GM12878 (cell line): ENCODE measurements around the gene PPP1R1C. TPM values are rescaled to one million over a fixed set of nuclear protein-coding genes. Genes with fewer than 3 reads are reported as not detected.

Experiments
- ATAC-seq: fragments of 200-7000 bp; cut with Tn5 transposase; 3 replicates; pipeline ENCODE4 v1.9.1; 2020; ENCODE audit warnings: mild to moderate bottlenecking, moderate library complexity
- BruUV-seq: library from RNA; stranded (reverse); fragments of 400-500 nt; replicated peaks from 2 replicates; lab custom pipeline; 2021; lab: Mats Ljungman, UMichigan
- CTCF ChIA-PET: fragments of 300-600 bp; sonication (Branson Sonifier 250); formaldehyde crosslinking; extraction: SDS; loops from one replicate; lab custom pipeline; 2021; ENCODE audit warnings: inconsistent platforms; lab: Yijun Ruan, JAX
- POLR2A ChIA-PET: fragments of 350-600 bp; formaldehyde crosslinking; extraction: SDS; loops from one replicate; lab custom pipeline; 2021; ENCODE audit warnings: inconsistent platforms; lab: Charles Lee
- RAD21 ChIA-PET: fragments of 300-600 bp; sonication (Branson Sonifier 250); formaldehyde crosslinking; loops from one replicate; lab custom pipeline; 2023; ENCODE audit warnings: antibody characterized with exemption; ENCODE audit not compliant: unreplicated experiment; lab: Charles Lee
- SMC1A ChIA-PET: fragments of 300-600 bp; sonication (Branson Sonifier 250); formaldehyde crosslinking; loops from one replicate; lab custom pipeline; 2023; ENCODE audit not compliant: unreplicated experiment, uncharacterized antibody; lab: Charles Lee
- DNase-seq: peaks from one replicate; pipeline ENCODE4 v3.0.0-alpha.2; 2011; ENCODE audit warnings: low read depth, low spot score
- FAIRE-seq: peaks from 3 replicates; lab custom pipeline; 2011; peaks lifted over from hg19 to GRCh38; lab: Jason Lieb, UNC
- H2AFZ ChIP-seq: 2 replicates; pipeline ENCODE4 v1.6.0; 2011; ENCODE audit warnings: low read depth, low read length, control low read depth; ENCODE audit not compliant: control insufficient read depth
- H3K27ac ChIP-seq: 2 replicates; pipeline ENCODE4 v1.5.1; 2011; ENCODE audit warnings: control low read depth; ENCODE audit not compliant: control insufficient read depth, insufficient read depth
- H3K27me3 ChIP-seq, 2 experiments: replicated peaks in 1 of 2; 2 replicates each; pipeline versions ENCODE4 v1.6.0 to v1.6.1; 2011; ENCODE audit warnings: low read length in 1 of 2; ENCODE audit not compliant: control insufficient read depth in 2 of 2, insufficient read depth in 2 of 2
- H3K36me3 ChIP-seq, 2 experiments: 2 replicates each; pipeline ENCODE4 v1.5.1; 2011; ENCODE audit warnings: low read length in 1 of 2; ENCODE audit not compliant: control insufficient read depth in 2 of 2, insufficient read depth in 2 of 2
- H3K4me1 ChIP-seq: 2 replicates; pipeline ENCODE4 v1.6.1; 2011; ENCODE audit warnings: mild to moderate bottlenecking, low read length, moderate library complexity, mixed read lengths; ENCODE audit not compliant: control insufficient read depth, insufficient read depth
- H3K4me2 ChIP-seq: 2 replicates; pipeline ENCODE4 v1.6.0; 2011; ENCODE audit warnings: control low read depth; ENCODE audit not compliant: control insufficient read depth, insufficient read depth
- H3K4me3 ChIP-seq: fragments of 200-600 bp; sonication (generic); 2 replicates; pipeline ENCODE4 v1.5.1; 2016
- H3K79me2 ChIP-seq: 2 replicates; pipeline ENCODE4 v1.6.0; 2011; ENCODE audit warnings: low read length; ENCODE audit not compliant: control insufficient read depth, insufficient read depth
- H3K9ac ChIP-seq: 2 replicates; pipeline ENCODE4 v1.8.0; 2011; ENCODE audit warnings: low read length, control low read depth, mixed read lengths; ENCODE audit not compliant: control insufficient read depth, insufficient read depth
- H3K9me3 ChIP-seq: replicated peaks from 3 replicates; pipeline ENCODE4 v1.5.1; 2011; ENCODE audit warnings: mild to moderate bottlenecking, low read length; ENCODE audit not compliant: control insufficient read depth, insufficient read depth
- H4K20me1 ChIP-seq: 2 replicates; pipeline ENCODE4 v1.6.0; 2011; ENCODE audit not compliant: control insufficient read depth, insufficient read depth
- CBX3 ChIP-seq: fragments of 200-600 bp; sonication (generic); IDR thresholded peaks from 2 replicates; pipeline ENCODE4 v1.6.1; 2016; ENCODE audit warnings: low read depth, borderline replicate concordance
- E4F1 ChIP-seq: fragments of 450-650 bp; IDR thresholded peaks from 2 replicates; pipeline ENCODE4 v1.6.1; 2018; ENCODE audit warnings: borderline replicate concordance, mild to moderate bottlenecking; ENCODE audit not compliant: partially characterized antibody
- EGR1 ChIP-seq, 2 experiments: IDR thresholded peaks; 1 replicate in 1 of 2; 2 replicates in 1 of 2; pipeline ENCODE4 v1.6.1; 2011 to 2012; ENCODE audit warnings: low read depth in 2 of 2, low read length in 2 of 2, borderline replicate concordance in 1 of 2, mild to moderate bottlenecking in 1 of 2, moderate library complexity in 1 of 2
- IRF5 ChIP-seq: fragments of 450-650 bp; IDR thresholded peaks from 2 replicates; pipeline ENCODE4 v1.6.1; 2017; ENCODE audit warnings: borderline replicate concordance
- LARP7 ChIP-seq: fragments of 450-650 bp; IDR thresholded peaks from 2 replicates; pipeline ENCODE4 v1.6.1; 2017; ENCODE audit warnings: mild to moderate bottlenecking
- MYB ChIP-seq: fragments of 150-350 bp; IDR thresholded peaks from 2 replicates; pipeline ENCODE4 v1.6.1; 2014; ENCODE audit warnings: mild to moderate bottlenecking, low read depth, low read length, borderline replicate concordance
- NFIC ChIP-seq: IDR thresholded peaks from 2 replicates; pipeline ENCODE4 v1.6.1; 2012; ENCODE audit warnings: low read depth, mild to moderate bottlenecking, inconsistent platforms, low read length, moderate library complexity
- POU2F2 ChIP-seq: IDR thresholded peaks from 3 replicates; pipeline ENCODE4 v1.6.1; 2011; ENCODE audit warnings: low read depth, mild to moderate bottlenecking, low read length, borderline replicate concordance
- PRDM15 ChIP-seq: fragments of 450-650 bp; formaldehyde crosslinking; IDR thresholded peaks from 2 replicates; pipeline ENCODE4 v1.4.0; 2020; ENCODE audit warnings: mild to moderate bottlenecking, moderate library complexity
- REST ChIP-seq: IDR thresholded peaks from 2 replicates; pipeline ENCODE4 v1.6.1; 2012; ENCODE audit warnings: mild to moderate bottlenecking, low read depth, low read length
- SIN3A ChIP-seq: IDR thresholded peaks from 2 replicates; pipeline ENCODE4 v1.6.1; 2012; ENCODE audit warnings: low read depth, low read length, improper control_type of control experiment
- WGBS: methylation state at CpG from one replicate; pipeline ENCODE4 v1.1.6; 2016; ENCODE audit warnings: low lambda C conversion rate; ENCODE audit not compliant: insufficient replicate concordance, insufficient coverage; ENCODE audit errors: missing lambda C conversion rate; 5-methylcytosine and 5-hydroxymethylcytosine counted together
- in situ Hi-C: fragments of 300-500 bp; cut with MboI; formaldehyde crosslinking; loops from 9 replicates; pipeline ENCODE4 v1.14.3; 2018; ENCODE audit warnings: mixed read lengths
- intact Hi-C: fragments of 100-400 bp; cut with micrococcal nuclease; formaldehyde crosslinking; loops from one replicate; pipeline ENCODE4 v1.14.2; 2022; ENCODE audit not compliant: unreplicated experiment
- polyA plus RNA-seq, 11 experiments: library from polyadenylated mRNA; depleted of rRNA in 4 of 11; unstranded in 6 of 11; stranded (reverse) in 5 of 11; fragments of >200 nt; fragmentation: Nextera tagmentation in 4 of 11; fragmentation: Illumina TruSeq in 1 of 11; extraction: Ambion mirVana in 4 of 11; extraction: Trizol in 1 of 11; gene quantifications; 1 replicate in 1 of 11; 2 replicates in 10 of 11; pipeline versions ENCODE4 v1.2.1 to v1.2.3, GENCODE V29; 2011 to 2016; ENCODE audit warnings: inconsistent platforms in 2 of 11, missing spikeins in 2 of 11, low read depth in 1 of 11
- total RNA-seq, 4 experiments: library from RNA; depleted of rRNA in 3 of 4; stranded (reverse); fragments of >200 nt in 3 of 4; fragmentation: Illumina TruSeq in 1 of 4; extraction: Trizol in 1 of 4; gene quantifications; 2 replicates each; pipeline versions ENCODE4 v1.2.1 to v1.2.3, GENCODE V29; 2013 to 2021

The PPP1R1C gene
- total and polyA plus RNA-seq, 10 of the 15 experiments (the other 5 are each of a cell fraction or from before 2014, with no cell fraction given) = 0.11 TPM; not detected in 9

- BruUV-seq = no TSS peak
- H3K4me1 ChIP-seq = no peaks in the 10 kb centered on the region
- no peaks in the 10 kb centered on the region for H3K36me3 ChIP-seq
- ChIA-PET SMC1A (no interaction called here), POLR2A (no interaction called here), RAD21 (interaction anchor here (1.4 kb wide), 1 partner anchor 30 kb away, joined by 3 read pairs; no protein-coding TSS in a partner anchor), CTCF (interaction anchor here (1.8 kb wide), 1 partner anchor 30 kb away, joined by 5 read pairs; no protein-coding TSS in a partner anchor)
- no peak overlapping the region for H3K27ac ChIP-seq
- no peak overlapping the region for H2AFZ ChIP-seq
- no peaks in the 10 kb centered on the region for H4K20me1 ChIP-seq
- in situ Hi-C loops = no loop called here
- H3K9me3 ChIP-seq = no peaks in the 10 kb centered on the region
- intact Hi-C loops = no loop called here
- H3K9ac ChIP-seq = no peak overlapping the region
- H3K4me2 ChIP-seq = no peak overlapping the region
- no peaks in the 10 kb centered on the region for H3K79me2 ChIP-seq
- FAIRE-seq = no peak
- WGBS = 0% methylated on average over 2 of the region's 2 CpGs
- no peak overlapping the region for H3K4me3 ChIP-seq
- ATAC-seq = peak; percentile 33; the same call in 1 of the 3 replicates
- H3K27me3 ChIP-seq = no peaks in the 10 kb centered on the region
- no peak for DNase-seq
- no peak for TF ChIP-seq IRF5
- TF ChIP-seq SIN3A = no peak
- no peak for TF ChIP-seq POU2F2
- no peak for TF ChIP-seq CBX3
- no peak for TF ChIP-seq EGR1 (IDR thresholded peaks at IDR 0.05; ENCODE audit: borderline replicate concordance in 1 of 2, low read depth in 2 of 2, low read length in 2 of 2)
- no peak for TF ChIP-seq MYB
- TF ChIP-seq PRDM15 (CRISPR knock-in tag) = no peak
- TF ChIP-seq NFIC = no peak
- no peak for TF ChIP-seq E4F1
- no peak for TF ChIP-seq REST
- no peak for TF ChIP-seq LARP7
Observed at GRCh38 chr2:182048088-182048487, 62.4 kb downstream of the PPP1R1C start.
